ENCODE data around the gene SLC25A38. TPM values are rescaled to one million over a fixed set of nuclear protein-coding genes. Genes with fewer than 3 reads are reported as not detected.

The SLC25A38 gene
- total RNA-seq, 2 experiments from 2014 or later = 34.2 to 35.8 TPM

- ChIA-PET POLR2A (interaction anchor here (0.6 kb wide), 1 partner anchor 13 kb away, joined by 3 read pairs; no protein-coding TSS in a partner anchor), CTCF (no interaction called here)
- H3K4me1 Mint-ChIP-seq = no peaks in the 10 kb centered on the region
- no peak overlapping the region for H3K27ac Mint-ChIP-seq
- DNase-seq = no peak
- H3K9me3 Mint-ChIP-seq = no peaks in the 10 kb centered on the region
- no peak overlapping the region for H3K4me3 Mint-ChIP-seq
- peaks cover 6% of the 10 kb centered on the region for H3K27me3 Mint-ChIP-seq
- H3K36me3 Mint-ChIP-seq (ENCODE audit: low read depth) = no peaks in the 10 kb centered on the region
These were observed 45.6 kb downstream of the SLC25A38 start for GRCh38 chr3:39428745-39429201.

- CTCF ChIA-PET = no interaction called here
- peaks cover 6% of the 10 kb centered on the region for H3K27me3 Mint-ChIP-seq
- H3K9me3 Mint-ChIP-seq = no peaks in the 10 kb centered on the region
- POLR2A ChIA-PET = interaction anchor here (0.6 kb wide), 1 partner anchor 14 kb away, joined by 3 read pairs; no protein-coding TSS in a partner anchor
- DNase-seq = no peak
- H3K27ac Mint-ChIP-seq = no peak overlapping the region
- H3K4me1 Mint-ChIP-seq = no peaks in the 10 kb centered on the region
- H3K4me3 Mint-ChIP-seq = no peak overlapping the region
- no peaks in the 10 kb centered on the region for H3K36me3 Mint-ChIP-seq (ENCODE audit: low read depth)
These were observed 46.3 kb downstream of the SLC25A38 start for GRCh38 chr3:39429466-39429865.

GRCh38 chr3:39432342-39432741 is 49.2 kb downstream of the SLC25A38 start:
- Mint-ChIP-seq H3K27me3 (peaks cover 6% of the 10 kb centered on the region), H3K4me1 (no peaks in the 10 kb centered on the region), H3K9me3 (no peaks in the 10 kb centered on the region), H3K4me3 (no peak overlapping the region), H3K27ac (no peak overlapping the region), H3K36me3 (ENCODE audit: low read depth) (no peaks in the 10 kb centered on the region)
- CTCF ChIA-PET = no interaction called here
- no peak for DNase-seq
- POLR2A ChIA-PET = no interaction called here

GRCh38 chr3:39433642-39434041 is 50.5 kb downstream of the SLC25A38 start:
- H3K9me3 Mint-ChIP-seq = no peaks in the 10 kb centered on the region
- CTCF ChIA-PET = interaction anchor here (1.6 kb wide), 1 partner anchor 14 kb away, joined by 5 read pairs; no protein-coding TSS in a partner anchor
- POLR2A ChIA-PET = no interaction called here
- no peaks in the 10 kb centered on the region for H3K4me1 Mint-ChIP-seq
- H3K27me3 Mint-ChIP-seq = peaks cover 6% of the 10 kb centered on the region
- no peak overlapping the region for H3K4me3 Mint-ChIP-seq
- no peak overlapping the region for H3K27ac Mint-ChIP-seq
- DNase-seq = no peak
- no peaks in the 10 kb centered on the region for H3K36me3 Mint-ChIP-seq (ENCODE audit: low read depth)

- CTCF ChIA-PET = interaction anchor here (1.6 kb wide), 1 partner anchor 13 kb away, joined by 5 read pairs; no protein-coding TSS in a partner anchor
- POLR2A ChIA-PET = no interaction called here
- Mint-ChIP-seq H3K4me1 (no peaks in the 10 kb centered on the region), H3K27ac (no peak overlapping the region), H3K27me3 (peaks cover 4% of the 10 kb centered on the region), H3K4me3 (no peak overlapping the region), H3K36me3 (ENCODE audit: low read depth) (no peaks in the 10 kb centered on the region), H3K9me3 (no peaks in the 10 kb centered on the region)
- no peak for DNase-seq
These were observed 51.4 kb downstream of the SLC25A38 start for GRCh38 chr3:39434574-39434973.

- CTCF ChIA-PET = interaction anchor here (0.9 to 1.6 kb wide), 2 partner anchors 11 to 12 kb away, joined by 3 to 5 read pairs; no protein-coding TSS in a partner anchor
- H3K27me3 Mint-ChIP-seq = peaks cover 4% of the 10 kb centered on the region
- no peak overlapping the region for H3K4me3 Mint-ChIP-seq
- H3K9me3 Mint-ChIP-seq = no peaks in the 10 kb centered on the region
- H3K36me3 Mint-ChIP-seq (ENCODE audit: low read depth) = no peaks in the 10 kb centered on the region
- DNase-seq = no peak
- POLR2A ChIA-PET = no interaction called here
- no peak overlapping the region for H3K27ac Mint-ChIP-seq
- no peaks in the 10 kb centered on the region for H3K4me1 Mint-ChIP-seq
These were observed 52.0 kb downstream of the SLC25A38 start for GRCh38 chr3:39435006-39435748.

GRCh38 chr3:39438880-39439279 is 55.7 kb downstream of the SLC25A38 start:
- Mint-ChIP-seq H3K4me3 (no peak overlapping the region), H3K9me3 (no peaks in the 10 kb centered on the region), H3K4me1 (no peaks in the 10 kb centered on the region), H3K27me3 (no peaks in the 10 kb centered on the region), H3K27ac (no peak overlapping the region), H3K36me3 (ENCODE audit: low read depth) (no peaks in the 10 kb centered on the region)
- CTCF ChIA-PET = interaction anchor here (1.1 to 1.8 kb wide), 3 partner anchors 9 to 408 kb away, joined by 3 to 9 read pairs (median 3); no protein-coding TSS in a partner anchor
- POLR2A ChIA-PET = no interaction called here
- no peak for DNase-seq

GRCh38 chr3:39440316-39440715 is 57.1 kb downstream of the SLC25A38 start:
- Mint-ChIP-seq H3K36me3 (ENCODE audit: low read depth) (no peaks in the 10 kb centered on the region), H3K9me3 (no peaks in the 10 kb centered on the region), H3K4me3 (no peak overlapping the region), H3K27me3 (peaks cover 2% of the 10 kb centered on the region), H3K4me1 (no peaks in the 10 kb centered on the region), H3K27ac (no peak overlapping the region)
- POLR2A ChIA-PET = no interaction called here
- CTCF ChIA-PET = interaction anchor here (1.4 to 1.5 kb wide), 2 partner anchors 17 to 25 kb away, joined by 3 read pairs; no protein-coding TSS in a partner anchor
- no peak for DNase-seq

GRCh38 chr3:39443530-39443929 is 60.4 kb downstream of the SLC25A38 start:
- H3K36me3 Mint-ChIP-seq (ENCODE audit: low read depth) = no peaks in the 10 kb centered on the region
- H3K27ac Mint-ChIP-seq = no peak overlapping the region
- H3K4me3 Mint-ChIP-seq = no peak overlapping the region
- DNase-seq = no peak
- no peaks in the 10 kb centered on the region for H3K4me1 Mint-ChIP-seq
- POLR2A ChIA-PET = no interaction called here
- no peaks in the 10 kb centered on the region for H3K9me3 Mint-ChIP-seq
- CTCF ChIA-PET = no interaction called here
- H3K27me3 Mint-ChIP-seq = peaks cover 2% of the 10 kb centered on the region

GRCh38 chr3:39445927-39446326 is 62.8 kb downstream of the SLC25A38 start:
- no peak overlapping the region for H3K27ac Mint-ChIP-seq

GRCh38 chr3:39446444-39446843 is 63.3 kb downstream of the SLC25A38 start:
- ChIA-PET CTCF (interaction anchor here (0.7 to 5.2 kb wide), 9 partner anchors 11 to 69 kb away, joined by 3 to 36 read pairs (median 3); no protein-coding TSS in a partner anchor), POLR2A (no interaction called here)
- no peaks in the 10 kb centered on the region for H3K36me3 Mint-ChIP-seq (ENCODE audit: low read depth)
- H3K27ac Mint-ChIP-seq = no peak overlapping the region
- DNase-seq = no peak
- no peak overlapping the region for H3K4me3 Mint-ChIP-seq
- H3K4me1 Mint-ChIP-seq = no peaks in the 10 kb centered on the region
- H3K9me3 Mint-ChIP-seq = no peaks in the 10 kb centered on the region
- H3K27me3 Mint-ChIP-seq = peaks cover 8% of the 10 kb centered on the region

More at GRCh38 chr3:39445927-39446326, 62.8 kb downstream of the SLC25A38 start:
- Mint-ChIP-seq H3K27me3 (peaks cover 6% of the 10 kb centered on the region), H3K4me3 (no peak overlapping the region), H3K36me3 (ENCODE audit: low read depth) (no peaks in the 10 kb centered on the region), H3K4me1 (no peaks in the 10 kb centered on the region), H3K9me3 (no peaks in the 10 kb centered on the region)
- ChIA-PET CTCF (interaction anchor here (0.8 to 5.2 kb wide), 7 partner anchors 9 to 68 kb away, joined by 3 to 36 read pairs (median 3); no protein-coding TSS in a partner anchor), POLR2A (no interaction called here)
- DNase-seq = no peak
